Thyroid gland (tissue), 4 donors: ENCODE measurements around the gene ARPC2. TPM values are rescaled to one million over a fixed set of nuclear protein-coding genes. Genes with fewer than 3 reads are reported as not detected.
A peak's percentile ranks its signal among the peaks of the same experiment; 100 is the strongest.

Experiments used
- DNase-seq, 2 donors: peaks; one replicate each; pipeline ENCODE4 v3.0.0-alpha.2; 2019
- H3K27ac ChIP-seq, 3 donors: fragments of 200-600 bp; sonication (generic); 1 replicate in 2 of 3; 2 replicates in 1 of 3; pipeline ENCODE4 v1.5.1; 2016 to 2019; ENCODE audit warnings: mild to moderate bottlenecking in 1 of 3, moderate library complexity in 1 of 3
- H3K27me3 ChIP-seq: fragments of 200-600 bp; sonication (generic); one replicate; pipeline ENCODE4 v1.5.1; 2019
- H3K36me3 ChIP-seq, 2 donors: fragments of 200-600 bp; sonication (generic); one replicate each; pipeline ENCODE4 v1.5.1; 2016 to 2019
- H3K4me1 ChIP-seq, 2 donors: fragments of 200-600 bp; sonication (generic); one replicate each; pipeline ENCODE4 v1.5.1; 2017 to 2019
- H3K4me3 ChIP-seq, 3 donors: fragments of 200-600 bp; sonication (generic); replicated peaks in 1 of 3; 1 replicate in 2 of 3; 2 replicates in 1 of 3; pipeline ENCODE4 v1.5.1; 2016; ENCODE audit warnings: mild to moderate bottlenecking in 1 of 3
- H3K9me3 ChIP-seq: fragments of 200-600 bp; sonication (generic); one replicate; pipeline ENCODE4 v1.5.1; 2017
- POLR2A ChIP-seq, 2 donors: fragments of 450-650 bp; IDR thresholded peaks; one replicate each; pipeline ENCODE4 v1.6.1; 2017; ENCODE audit warnings: antibody characterized with exemption in 2 of 2, mild to moderate bottlenecking in 2 of 2, moderate library complexity in 1 of 2
- WGBS, 2 donors: methylation state at CpG; one replicate each; pipeline ENCODE4 v1.1.5; 2017; 5-methylcytosine and 5-hydroxymethylcytosine counted together
- intact Hi-C: fragments of 100-400 bp; cut with DNase I; formaldehyde crosslinking; loops from one replicate; pipeline ENCODE4 v1.15.1; 2023
- total RNA-seq, 4 donors: library from RNA; depleted of rRNA; stranded (reverse); fragments of >200 nt; gene quantifications; one replicate each; pipeline ENCODE4 v1.2.3, GENCODE V29; 2016
- TF ChIP-seq, protein P1 (sequence below), 6 experiments: fragments of 200-600 bp in 3 of 6; fragments of 450-650 bp in 3 of 6; sonication (generic) in 3 of 6; IDR thresholded peaks; one replicate each; pipeline ENCODE4 v1.5.1; 2016 to 2019; ENCODE audit warnings: antibody characterized with exemption in 6 of 6, mild to moderate bottlenecking in 2 of 6, inconsistent platforms in 1 of 6, moderate library complexity in 1 of 6

The ARPC2 gene
- total RNA-seq, 4 donors from 2014 or later, result 157 to 219 (median 170) TPM

GRCh38 chr2:218292048-218293014 lies 75.3 kb downstream of the ARPC2 start, which contains the start of gene TMBIM1:
Gene TMBIM1, minus strand, starts transcription at chr2:218292503. Its CDS starts 10,362 bp downstream, at chr2:218282141.
- DNase-seq, result peak; percentile 81 to 82
- Histone ChIP-seq H3K27ac (peak within 1 kb of the TSS; percentile 90 to 98 (median 97)), H3K27me3 (no peaks in the 10 kb centered on the region), H3K4me3 (peak within 1 kb of the TSS; percentile 15 to 76 (median 37)), H3K4me1 (peaks cover 84 to 90% of the 10 kb centered on the region in 2 donors), H3K9me3 (no peaks in the 10 kb centered on the region), H3K36me3 (no peaks in the 10 kb centered on the region)
- intact Hi-C loops, result no loop called here
- TF ChIP-seq POLR2A (IDR thresholded peaks at IDR 0.05), result peak; percentile 86 to 96
- TF ChIP-seq, protein P1, sequence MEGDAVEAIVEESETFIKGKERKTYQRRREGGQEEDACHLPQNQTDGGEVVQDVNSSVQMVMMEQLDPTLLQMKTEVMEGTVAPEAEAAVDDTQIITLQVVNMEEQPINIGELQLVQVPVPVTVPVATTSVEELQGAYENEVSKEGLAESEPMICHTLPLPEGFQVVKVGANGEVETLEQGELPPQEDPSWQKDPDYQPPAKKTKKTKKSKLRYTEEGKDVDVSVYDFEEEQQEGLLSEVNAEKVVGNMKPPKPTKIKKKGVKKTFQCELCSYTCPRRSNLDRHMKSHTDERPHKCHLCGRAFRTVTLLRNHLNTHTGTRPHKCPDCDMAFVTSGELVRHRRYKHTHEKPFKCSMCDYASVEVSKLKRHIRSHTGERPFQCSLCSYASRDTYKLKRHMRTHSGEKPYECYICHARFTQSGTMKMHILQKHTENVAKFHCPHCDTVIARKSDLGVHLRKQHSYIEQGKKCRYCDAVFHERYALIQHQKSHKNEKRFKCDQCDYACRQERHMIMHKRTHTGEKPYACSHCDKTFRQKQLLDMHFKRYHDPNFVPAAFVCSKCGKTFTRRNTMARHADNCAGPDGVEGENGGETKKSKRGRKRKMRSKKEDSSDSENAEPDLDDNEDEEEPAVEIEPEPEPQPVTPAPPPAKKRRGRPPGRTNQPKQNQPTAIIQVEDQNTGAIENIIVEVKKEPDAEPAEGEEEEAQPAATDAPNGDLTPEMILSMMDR (IDR thresholded peaks at IDR 0.05), result peak in 5 of 6 experiments; percentile 37 to 98 (median 93)
- 8 to 9% methylated on average over 30 to 40 of the region's 63 CpGs for WGBS, 2 donors

GRCh38 chr2:218293715-218294429 lies 76.9 kb downstream of the ARPC2 start:
- intact Hi-C loops, result no loop called here
- peak overlapping the region; percentile 90 to 98 (median 97) for H3K27ac ChIP-seq
- peaks cover 83 to 88% of the 10 kb centered on the region in 2 donors for H3K4me1 ChIP-seq
- no peaks in the 10 kb centered on the region for H3K27me3 ChIP-seq
- DNase-seq, result no peak
- H3K4me3 ChIP-seq, result no peak overlapping the region
- TF ChIP-seq POLR2A (IDR thresholded peaks at IDR 0.05), result no peak
- TF ChIP-seq, protein P1 (IDR thresholded peaks at IDR 0.05), result no peak
- H3K9me3 ChIP-seq, result no peaks in the 10 kb centered on the region
- no peaks in the 10 kb centered on the region for H3K36me3 ChIP-seq
- 59 to 64% methylated on average over 5 of the region's 5 CpGs for WGBS, 2 donors

DNA sequence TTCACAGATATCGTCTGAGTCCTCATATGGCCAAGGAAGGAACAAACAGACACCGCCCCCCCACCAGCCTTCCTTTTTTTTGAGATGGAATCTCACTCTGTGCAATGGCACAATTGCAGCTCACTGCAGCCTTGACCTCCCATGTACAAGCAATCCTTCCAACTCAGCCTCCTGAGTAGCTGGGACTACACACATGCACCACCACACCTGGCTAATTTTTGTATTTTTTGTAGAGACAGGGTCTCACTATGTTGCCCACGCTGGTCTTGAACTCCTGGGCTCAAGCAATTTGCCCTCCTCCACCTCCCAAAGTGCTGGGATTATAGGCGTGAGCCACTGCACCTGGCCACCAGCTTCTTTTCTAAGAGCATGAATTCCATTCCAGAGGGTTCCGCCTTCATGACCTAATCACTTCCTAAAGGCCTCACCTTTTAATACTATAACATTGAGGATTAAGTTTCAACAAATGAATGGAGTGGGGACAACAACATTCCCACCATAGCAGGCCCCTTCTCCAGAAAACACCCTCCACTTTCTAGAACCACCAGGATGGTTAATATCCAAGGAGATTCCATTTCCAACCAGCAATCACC lies 77.5 kb downstream of the ARPC2 start:
- H3K27ac ChIP-seq, result peak overlapping the region; percentile 90 to 98 (median 97)
- no peaks in the 10 kb centered on the region for H3K27me3 ChIP-seq
- H3K4me1 ChIP-seq, result peaks cover 77 to 85% of the 10 kb centered on the region in 2 donors
- WGBS, 2 donors, result 82 to 85% methylated on average over 5 of the region's 5 CpGs
- DNase-seq, result no peak
- intact Hi-C loops, result no loop called here
- H3K9me3 ChIP-seq, result no peaks in the 10 kb centered on the region
- TF ChIP-seq, protein P1 (IDR thresholded peaks at IDR 0.05), result no peak
- TF ChIP-seq POLR2A (IDR thresholded peaks at IDR 0.05), result no peak
- H3K36me3 ChIP-seq, result no peaks in the 10 kb centered on the region
- H3K4me3 ChIP-seq, result no peak overlapping the region

DNA sequence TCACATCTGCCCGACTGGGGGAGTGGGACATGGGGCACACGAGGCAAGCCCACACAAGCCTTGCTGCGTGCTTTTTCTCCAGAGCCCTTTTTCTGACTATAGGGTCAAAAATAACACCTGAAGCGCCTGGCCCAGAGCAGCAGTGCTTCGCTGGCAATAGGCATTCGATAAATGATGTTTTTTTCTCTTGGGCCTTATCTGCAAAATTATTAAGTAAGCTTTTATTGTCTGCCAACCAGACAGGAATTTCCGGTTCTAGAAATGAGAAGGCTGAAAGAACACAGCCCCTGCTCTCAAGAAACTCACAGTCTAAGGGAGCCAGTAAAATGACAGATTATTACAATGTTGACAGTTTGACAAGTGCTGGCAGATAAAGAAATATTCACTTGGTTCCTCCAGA lies 78.0 kb downstream of the ARPC2 start:
- peak in 1 of 2 donors; percentile 43 for TF ChIP-seq POLR2A (IDR thresholded peaks at IDR 0.05)
- TF ChIP-seq, protein P1 (IDR thresholded peaks at IDR 0.05), result no peak
- no peaks in the 10 kb centered on the region for H3K27me3 ChIP-seq
- H3K9me3 ChIP-seq, result no peaks in the 10 kb centered on the region
- no peaks in the 10 kb centered on the region for H3K36me3 ChIP-seq
- 28 to 37% methylated on average over 7 of the region's 7 CpGs for WGBS, 2 donors
- intact Hi-C loops, result no loop called here
- peaks cover 72 to 80% of the 10 kb centered on the region in 2 donors for H3K4me1 ChIP-seq
- peak overlapping the region; percentile 90 to 98 (median 97) for H3K27ac ChIP-seq
- no peak overlapping the region for H3K4me3 ChIP-seq
- DNase-seq, result peak in 1 of 2 donors; percentile 24
